ENCODE results near the gene POLR1G.
"Not testable (repeated sequence)": the region's sequence is repeated elsewhere in the genome, so short reads cannot be mapped to it uniquely, and the experiment has no call there.

The POLR1G gene

DNA sequence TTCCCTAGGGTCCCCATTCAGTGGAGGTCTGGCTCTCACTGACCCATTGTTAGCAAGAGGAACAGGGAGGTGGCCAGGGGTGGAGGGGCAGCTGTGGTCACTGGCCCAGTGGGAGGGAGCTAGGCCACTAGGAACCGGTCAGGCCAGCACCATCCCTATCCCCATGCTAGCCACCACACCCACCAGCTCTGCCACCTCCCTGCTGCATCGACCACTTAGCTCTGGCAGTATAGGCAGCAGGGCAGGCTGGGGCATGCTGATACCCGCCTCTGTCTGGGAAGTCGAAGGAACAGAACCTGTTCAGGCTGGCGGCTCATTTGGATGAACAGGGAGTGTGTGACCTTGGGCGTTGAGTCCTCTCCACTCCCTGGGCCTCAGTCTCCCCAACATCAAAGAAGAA lies 6.3 kb upstream of the POLR1G start:
- DNase-seq (ENCODE audit: low read depth in 3 of 3): no peak

DNA sequence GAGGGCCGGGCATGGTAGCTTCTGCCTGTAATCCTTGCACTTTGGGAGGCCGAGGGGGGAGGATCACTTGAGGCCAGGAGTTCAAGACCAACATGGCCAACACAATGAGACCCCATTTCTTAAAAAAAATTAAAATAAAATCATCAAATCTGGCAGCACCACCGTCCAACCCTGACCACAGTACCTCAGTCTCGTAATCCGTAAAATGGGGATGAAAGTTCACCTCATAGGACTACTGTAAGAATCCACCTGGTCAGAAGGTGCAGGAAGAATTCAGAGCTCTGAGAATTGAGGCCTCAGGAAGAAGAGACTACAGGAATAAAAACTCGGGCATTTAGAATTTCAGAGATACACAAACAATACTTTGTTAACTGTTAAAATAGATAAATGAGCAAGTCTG lies 4.6 kb upstream of the POLR1G start:
- no peak for DNase-seq (ENCODE audit: low read depth in 3 of 3)

DNA sequence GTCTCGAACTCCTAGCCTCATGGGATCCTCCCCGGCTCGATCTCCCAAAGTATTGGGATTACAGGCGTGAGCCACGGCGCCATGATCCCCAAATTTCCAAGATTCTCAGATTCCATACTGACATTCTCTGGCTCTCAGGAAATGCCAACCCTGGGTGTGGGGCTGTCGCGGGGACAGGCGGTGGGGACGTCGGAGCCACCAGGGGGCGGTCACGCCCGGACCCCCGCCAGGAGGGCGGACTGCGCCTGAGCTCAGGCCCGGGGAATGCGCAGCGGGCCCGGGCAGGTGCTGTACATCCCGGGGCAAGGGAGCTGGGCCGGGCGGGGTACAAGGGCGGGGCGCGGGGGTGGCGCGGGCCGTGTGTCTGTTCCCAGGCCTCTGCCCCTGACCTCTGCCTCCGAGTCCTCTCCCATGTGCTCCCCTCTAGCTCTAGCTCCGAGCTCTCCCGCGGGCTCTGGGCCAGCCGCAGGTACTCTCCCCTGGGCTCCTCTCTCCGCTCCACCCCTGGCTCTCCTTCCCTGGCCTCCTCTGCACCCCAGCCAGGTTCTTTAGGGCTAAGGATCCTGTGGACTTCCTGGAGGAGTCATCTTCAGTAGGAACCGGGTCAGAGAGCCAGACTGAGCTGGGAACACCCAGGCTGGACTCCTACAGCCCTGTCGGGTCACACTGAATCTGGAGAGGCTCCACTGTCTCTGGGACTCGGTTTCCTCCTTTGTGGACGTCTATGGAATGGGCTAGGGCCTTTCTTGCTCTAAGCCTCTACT lies 4.0 kb upstream of the POLR1G start:
- DNase-seq (ENCODE audit: low read depth in 3 of 3): no peak

DNA sequence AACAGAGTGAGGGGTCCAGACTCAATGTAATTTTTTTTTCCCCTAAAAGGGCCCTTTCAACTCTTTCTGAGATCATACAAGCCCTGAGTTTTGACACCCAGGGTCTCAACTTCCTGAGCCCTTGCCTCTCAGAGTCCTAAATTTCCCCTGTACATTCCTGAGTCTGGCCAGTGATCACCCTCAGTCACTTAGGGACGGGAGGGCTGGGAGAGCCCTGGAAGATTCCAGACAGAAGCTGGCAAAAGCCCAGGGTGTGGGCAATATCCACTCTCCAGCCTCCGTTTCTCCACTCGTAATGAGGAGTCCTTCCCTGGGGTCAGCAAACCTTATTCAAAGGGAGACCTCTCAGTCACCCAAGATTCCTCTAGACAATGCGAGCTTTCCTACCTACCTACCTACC lies 3.2 kb upstream of the POLR1G start:
- no peak for DNase-seq (ENCODE audit: low read depth in 3 of 3)

DNA sequence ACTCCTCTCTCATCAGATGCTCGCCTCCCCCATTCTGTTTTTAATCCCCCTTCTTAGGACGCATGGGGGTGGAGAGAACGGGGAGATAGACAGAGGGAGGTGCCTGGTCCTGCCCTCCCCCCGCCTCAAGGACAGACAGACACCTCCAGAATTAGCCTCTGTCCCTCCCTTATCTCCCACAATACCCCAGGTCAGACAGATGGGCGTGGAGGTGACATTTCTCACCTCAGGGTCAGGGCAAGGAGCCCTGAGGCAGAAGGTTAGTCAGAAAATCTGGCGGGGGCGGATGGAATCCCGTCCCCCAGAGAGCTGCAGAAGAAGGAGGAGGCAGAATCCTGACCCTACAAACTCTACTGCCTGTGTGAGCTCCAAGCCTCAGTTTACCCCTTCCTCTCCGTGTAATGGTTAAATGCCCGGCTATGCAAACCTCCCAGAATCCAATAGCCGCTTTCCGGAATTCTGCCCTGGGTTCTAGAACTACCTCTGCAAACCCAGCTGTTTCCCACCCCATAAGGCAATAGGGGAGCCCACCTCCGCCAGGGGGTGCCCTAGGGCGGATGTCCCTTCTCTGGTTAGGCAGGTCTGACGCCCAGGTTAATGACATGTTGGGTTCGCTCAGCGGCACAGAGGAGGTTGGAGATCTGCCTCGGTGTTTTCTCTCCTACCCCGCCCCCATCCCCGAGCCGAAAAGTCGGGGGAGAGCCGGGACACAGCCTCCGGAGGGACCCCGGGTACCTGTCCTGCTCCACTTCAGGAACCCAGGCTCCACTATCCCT lies 2.5 kb upstream of the POLR1G start:
- peak in 1 of 3 experiments; percentile 64 for DNase-seq (ENCODE audit: low read depth in 3 of 3)

DNA sequence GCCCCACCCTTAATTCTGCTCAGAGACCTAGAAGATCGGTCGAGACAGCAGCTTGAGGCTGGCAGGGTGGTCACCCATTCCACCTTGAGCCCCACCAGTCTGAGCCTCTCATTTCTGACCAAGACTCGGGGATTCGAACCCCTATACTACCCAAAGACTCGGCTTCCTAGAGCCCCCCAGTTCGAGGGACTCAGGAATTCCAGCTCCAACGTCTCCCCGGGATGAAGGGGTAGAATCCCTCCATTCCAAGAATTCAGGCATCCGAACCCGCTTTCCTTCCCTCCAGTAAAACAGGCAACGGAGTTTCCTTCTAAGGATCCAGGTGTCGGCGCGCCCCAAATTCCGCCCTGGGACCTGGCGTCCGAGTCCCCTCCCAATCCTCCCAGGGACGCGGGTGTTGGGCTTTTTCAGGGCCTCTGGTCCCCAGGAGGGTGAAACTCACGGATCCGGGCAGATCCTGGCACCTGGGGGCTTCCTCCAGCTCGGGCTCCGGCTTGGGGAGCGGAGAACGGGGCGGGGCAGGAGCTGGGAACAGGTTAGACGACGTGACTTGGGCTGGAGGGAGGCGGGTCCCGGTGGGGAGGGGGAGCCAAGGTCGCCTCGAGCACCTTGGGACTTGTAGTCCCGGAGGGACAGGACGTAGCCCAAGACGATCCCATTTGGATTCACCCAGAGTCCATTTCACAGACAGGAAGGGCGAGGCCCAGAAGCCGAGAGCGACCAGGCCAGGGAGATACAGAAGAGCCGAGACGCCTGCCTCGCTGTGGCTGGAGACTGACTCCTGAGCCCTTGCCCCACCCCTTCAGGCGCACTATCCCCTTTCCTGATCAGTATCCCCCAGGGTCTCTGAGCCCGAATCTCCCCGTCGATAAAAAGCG lies 1.6 kb upstream of the POLR1G start, which contains the start of gene PPP1R13L:
TSS of gene PPP1R13L (minus strand) at position 513 of the 878 bp plus-strand sequence. CDS start 6,751 bp downstream, outside the sequence.
- DNase-seq (ENCODE audit: low read depth in 3 of 3): peak in 2 of 3 experiments; percentile 15 to 69

DNA sequence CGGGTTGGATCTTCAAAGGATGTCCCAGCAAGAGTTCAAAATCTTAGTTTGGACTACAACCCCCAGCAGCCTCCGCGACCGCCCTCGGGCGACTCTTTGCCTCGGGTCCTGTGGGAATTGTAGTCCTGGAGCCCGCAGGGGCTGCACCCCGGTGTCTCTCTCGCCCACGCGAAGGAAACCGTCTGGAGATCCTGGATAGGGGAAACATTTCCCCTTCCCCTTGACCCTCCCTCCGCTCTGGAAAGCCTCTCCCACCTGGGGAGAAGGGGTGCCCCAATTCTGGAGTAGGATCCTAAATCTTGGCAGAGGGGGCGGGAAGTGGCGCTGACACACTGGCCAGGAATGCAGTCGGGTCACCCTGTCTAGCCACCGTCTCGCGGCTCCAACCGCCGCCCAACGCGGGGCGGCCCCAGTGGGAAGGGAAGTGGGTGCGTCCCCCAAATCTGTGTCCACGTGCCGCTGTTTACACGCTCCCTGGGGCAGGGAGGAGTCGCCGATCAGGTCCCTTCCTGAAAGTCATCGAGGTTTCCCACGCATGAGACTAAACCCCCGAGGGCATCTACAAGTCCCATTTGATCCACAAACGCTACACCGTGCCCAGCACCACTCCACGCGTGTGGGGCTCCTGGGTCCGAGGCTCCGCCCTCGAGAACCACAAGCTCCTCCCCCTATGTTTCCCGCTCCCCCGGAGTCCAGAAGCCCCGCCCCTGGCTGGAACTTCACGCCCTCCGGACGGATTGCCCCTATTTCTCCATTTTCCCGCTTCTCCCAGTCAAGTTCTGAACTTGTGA lies 814 bp upstream of the POLR1G start:
- peak; percentile 65 to 82 (median 72) for DNase-seq (ENCODE audit: low read depth in 3 of 3)

DNA sequence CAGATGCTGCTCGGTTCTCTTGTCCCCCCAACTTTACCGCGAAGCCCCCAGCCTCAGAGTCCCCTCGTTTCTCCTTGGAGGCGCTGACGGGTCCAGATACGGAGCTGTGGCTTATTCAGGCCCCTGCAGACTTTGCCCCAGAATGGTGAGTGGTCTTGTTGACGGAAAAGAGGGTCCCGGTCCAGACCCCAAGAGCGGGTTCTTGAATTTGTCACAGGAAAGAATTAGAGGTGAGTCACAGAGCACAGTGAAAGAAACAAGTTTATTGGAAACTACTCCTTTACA lies 589 bp downstream of the POLR1G start:
- DNase-seq (ENCODE audit: low read depth in 3 of 3): no peak

DNA sequence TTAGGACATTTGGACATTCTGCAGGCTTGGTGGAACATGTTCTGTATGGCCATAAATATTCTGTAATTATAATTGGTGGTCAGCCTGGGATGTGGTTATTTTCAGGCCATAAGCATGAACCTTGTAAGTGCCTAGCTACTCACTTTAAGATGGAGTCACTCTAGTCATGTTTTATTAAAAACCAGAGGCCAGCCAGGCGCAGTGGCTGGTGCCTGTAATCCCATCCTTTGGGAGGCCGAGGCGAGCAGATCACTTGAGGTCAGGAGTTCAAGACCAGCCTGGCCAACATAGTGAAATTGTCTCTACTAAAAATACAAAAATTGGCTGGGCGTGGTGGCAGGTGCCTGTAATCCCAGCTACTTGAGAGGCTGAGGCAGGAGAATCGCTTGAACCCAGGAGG lies 1.1 kb downstream of the POLR1G start:
- DNase-seq (ENCODE audit: low read depth in 3 of 3): not testable (repeated sequence)

DNA sequence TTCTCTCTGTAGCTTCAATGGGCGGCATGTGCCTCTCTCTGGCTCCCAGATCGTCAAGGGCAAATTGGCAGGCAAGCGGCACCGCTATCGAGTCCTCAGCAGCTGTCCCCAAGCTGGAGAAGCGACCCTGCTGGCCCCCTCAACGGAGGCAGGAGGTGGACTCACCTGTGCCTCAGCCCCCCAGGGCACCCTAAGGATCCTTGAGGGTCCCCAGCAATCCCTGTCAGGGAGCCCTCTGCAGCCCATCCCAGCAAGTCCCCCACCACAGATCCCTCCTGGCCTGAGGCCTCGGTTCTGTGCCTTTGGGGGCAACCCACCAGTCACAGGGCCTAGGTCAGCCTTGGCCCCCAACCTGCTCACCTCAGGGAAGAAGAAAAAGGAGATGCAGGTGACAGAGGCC lies 1.7 kb downstream of the POLR1G start:
- DNase-seq (ENCODE audit: low read depth in 3 of 3): no peak

DNA sequence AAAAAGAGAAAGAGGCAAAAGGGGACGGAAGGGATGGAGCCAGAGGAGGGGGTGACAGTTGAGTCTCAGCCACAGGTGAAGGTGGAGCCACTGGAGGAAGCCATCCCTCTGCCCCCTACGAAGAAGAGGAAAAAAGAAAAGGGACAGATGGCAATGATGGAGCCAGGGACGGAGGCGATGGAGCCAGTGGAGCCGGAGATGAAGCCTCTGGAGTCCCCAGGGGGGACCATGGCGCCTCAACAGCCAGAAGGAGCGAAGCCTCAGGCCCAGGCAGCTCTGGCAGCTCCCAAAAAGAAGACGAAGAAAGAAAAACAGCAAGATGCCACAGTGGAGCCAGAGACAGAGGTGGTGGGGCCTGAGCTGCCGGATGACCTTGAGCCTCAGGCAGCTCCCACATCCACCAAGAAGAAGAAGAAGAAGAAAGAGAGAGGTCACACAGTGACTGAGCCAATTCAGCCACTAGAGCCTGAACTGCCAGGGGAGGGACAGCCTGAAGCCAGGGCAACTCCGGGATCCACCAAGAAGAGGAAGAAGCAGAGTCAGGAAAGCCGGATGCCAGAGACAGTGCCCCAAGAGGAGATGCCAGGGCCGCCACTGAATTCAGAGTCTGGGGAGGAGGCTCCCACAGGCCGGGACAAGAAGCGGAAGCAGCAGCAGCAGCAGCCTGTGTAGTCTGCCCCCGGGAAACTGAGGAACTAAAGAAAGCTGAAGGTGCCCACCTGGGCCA lies 2.5 kb downstream of the POLR1G start:
- DNase-seq (ENCODE audit: low read depth in 3 of 3): no peak

DNA sequence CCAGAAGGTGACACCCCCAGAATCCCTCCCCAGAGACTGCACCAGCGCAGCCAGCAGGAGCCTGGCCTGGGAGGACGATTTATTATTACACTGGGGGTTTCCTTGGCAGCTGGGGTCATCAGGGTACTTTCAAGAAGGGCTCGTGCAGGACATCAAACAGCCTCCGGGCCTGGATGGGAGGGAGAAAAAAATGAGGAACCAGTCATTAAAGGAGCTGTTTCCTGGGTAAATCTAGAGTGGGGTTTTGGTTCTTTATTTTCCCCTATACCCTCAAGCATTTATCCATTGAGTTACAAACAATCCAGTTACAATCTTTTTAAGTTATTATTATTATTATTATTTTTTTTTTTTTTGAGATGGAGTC lies 3.1 kb downstream of the POLR1G start:
- no peak for DNase-seq (ENCODE audit: low read depth in 3 of 3)

DNA sequence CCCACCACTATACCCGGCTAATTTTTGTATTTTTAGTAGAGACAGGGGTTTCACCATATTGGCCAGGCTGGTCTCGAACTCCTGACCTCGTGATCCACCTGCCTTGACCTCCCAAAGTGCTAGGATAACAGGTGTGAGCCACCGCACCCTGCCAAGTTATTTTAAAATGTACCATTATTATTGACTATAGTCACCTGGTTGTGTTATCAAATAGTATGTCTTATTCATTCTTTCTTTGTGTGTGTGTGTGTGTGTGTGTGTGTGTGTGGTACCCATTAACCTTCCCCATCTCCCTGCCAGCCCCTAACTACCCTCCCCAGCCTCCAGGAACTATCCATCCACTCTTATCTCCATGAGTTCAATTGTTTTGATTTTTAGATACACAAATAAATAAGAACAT lies 3.9 kb downstream of the POLR1G start:
- not testable (repeated sequence) for DNase-seq (ENCODE audit: low read depth in 3 of 3)

DNA sequence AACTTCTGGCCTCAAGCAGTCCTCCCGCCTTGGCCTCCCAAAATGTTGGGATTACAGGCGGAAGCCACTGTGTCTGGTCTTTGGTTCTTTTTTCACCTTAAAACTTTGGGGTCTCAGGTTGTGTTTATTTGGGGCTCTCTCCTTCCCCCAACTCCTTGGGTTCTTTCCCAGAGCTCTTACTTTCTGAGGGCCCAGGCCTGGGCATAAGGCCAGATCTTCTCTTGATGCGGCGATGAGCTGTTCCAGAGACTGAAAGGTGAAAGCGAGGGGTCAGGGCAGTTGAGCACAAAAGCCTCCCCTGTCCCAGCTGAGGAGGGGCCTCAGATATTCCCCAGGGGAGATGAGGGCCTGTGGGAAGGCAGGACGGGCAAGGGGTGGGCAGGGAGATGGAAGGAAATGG lies 7.1 kb downstream of the POLR1G start:
- no peak for DNase-seq (ENCODE audit: low read depth in 3 of 3)

DNA sequence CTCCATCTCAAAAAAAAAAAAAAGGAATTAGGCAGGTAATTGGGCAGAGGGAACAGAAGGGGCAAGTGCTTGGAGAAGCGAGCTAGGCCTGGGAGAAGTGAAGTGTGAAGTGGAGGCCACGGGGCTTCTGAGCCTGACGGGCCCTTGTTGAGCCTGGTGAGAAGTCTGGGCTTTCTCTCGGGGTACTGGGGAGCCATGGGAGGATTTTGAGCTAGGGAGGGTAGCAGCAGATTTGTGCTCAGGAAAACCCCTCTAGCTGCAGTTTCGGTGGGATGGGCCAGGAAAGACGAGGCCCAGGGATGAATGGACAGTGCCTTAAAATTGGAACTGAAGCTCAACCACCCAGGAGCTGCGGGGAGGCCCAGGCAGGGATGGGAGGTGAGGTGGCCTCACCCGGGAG lies 8.0 kb downstream of the POLR1G start:
- no peak for DNase-seq (ENCODE audit: low read depth in 3 of 3)

DNA sequence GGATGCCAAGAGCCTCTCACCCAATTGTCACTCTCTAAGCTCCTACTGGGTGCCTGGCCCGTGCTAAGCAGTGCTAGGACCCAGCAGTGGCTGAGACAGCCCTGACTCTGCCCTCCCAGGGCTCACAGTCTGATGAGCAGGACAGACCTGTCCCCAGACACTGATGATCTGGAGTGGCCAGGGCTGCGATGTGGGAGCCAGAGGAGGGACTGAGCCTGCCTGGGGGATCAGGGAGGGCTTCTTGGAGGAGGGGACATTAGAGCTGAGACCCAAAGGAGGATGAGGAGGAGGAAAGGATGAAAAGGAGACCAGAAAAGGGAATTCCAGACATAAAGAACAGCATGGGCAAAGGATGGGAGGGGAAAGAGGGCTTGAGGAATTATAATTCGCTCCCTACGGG lies 10.7 kb downstream of the POLR1G start:
- no peak for DNase-seq (ENCODE audit: low read depth in 3 of 3)

DNA sequence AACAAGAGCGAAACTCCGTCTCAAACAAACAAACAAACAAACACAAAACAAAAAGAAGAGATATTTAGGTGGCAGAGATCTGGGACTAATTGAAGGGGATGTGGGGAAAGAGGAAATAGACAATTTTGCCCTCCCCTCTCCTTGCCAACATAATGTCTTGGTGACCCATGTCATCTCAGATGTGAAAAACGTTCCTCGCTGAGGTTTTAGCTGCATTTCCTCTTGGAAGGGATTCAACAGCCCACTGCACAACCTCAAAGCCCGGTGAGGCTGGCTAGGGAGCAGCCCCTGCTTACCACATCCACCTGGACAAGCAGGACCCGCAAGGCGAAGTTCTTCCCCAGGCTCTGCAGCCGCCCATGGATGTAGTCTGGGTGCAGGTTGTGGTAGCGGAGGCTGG lies 12.4 kb downstream of the POLR1G start:
- no peak for DNase-seq (ENCODE audit: low read depth in 3 of 3)

DNA sequence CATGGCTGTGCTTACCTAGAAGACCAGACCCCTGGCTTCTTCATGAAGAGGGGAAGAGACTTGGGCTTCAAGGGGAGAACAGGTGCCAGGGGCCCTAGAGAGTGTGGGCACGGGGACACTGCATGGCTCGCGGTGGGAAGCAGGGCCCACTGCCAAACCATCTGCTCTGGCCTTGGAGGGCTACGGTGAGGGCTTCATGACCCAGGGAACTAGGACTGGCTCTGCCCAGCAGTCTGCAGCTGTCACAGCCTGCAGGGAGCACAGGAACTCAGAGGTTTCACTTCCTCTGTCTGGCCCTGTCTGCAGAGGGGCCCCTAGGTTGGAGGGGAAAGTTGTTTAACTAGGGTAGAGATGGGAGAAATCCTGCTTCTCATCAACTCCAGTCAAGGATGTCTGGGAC lies 13.0 kb downstream of the POLR1G start:
- DNase-seq (ENCODE audit: low read depth in 3 of 3): no peak

DNA sequence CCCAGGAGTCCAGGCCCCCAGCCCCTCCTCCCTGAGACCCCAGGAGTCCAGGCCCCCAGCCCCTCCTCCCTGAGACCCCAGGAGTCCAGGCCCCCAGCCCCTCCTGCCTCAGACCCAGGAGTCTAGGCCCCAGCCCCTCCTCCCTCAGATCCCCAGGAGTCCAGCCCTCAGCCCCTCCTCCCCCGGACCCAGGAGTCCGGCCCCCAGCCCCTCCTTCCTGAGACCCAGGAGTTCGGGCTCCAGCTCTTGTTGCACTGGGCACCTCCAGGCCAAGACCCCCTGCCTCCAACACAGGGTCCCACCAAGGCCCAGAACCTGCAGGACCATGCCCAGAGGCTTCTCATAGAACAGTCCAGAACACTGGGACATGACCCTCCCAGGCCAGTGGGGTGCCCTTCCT lies 13.5 kb downstream of the POLR1G start:
- DNase-seq (ENCODE audit: low read depth in 3 of 3): no peak

DNA sequence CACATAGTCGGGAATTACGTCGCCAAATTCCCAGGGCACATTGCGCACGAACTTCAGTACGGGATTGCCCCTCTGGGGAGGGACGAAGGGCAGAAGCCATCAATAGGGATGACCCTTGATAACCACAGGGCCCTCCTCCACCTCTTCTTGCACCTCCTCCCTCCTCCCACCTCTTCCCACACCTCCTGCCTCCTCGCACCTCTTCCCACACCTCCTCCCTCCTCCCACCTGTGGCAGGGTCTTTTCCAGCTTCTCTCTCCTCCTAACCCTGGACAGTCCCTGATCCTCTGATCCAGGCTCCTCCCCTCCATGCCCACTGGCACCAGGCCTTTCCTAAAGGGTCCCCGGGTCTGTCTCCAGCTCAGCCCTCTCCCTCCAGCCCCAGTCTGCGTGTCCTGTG lies 13.9 kb downstream of the POLR1G start:
- no peak for DNase-seq (ENCODE audit: low read depth in 3 of 3)

DNA sequence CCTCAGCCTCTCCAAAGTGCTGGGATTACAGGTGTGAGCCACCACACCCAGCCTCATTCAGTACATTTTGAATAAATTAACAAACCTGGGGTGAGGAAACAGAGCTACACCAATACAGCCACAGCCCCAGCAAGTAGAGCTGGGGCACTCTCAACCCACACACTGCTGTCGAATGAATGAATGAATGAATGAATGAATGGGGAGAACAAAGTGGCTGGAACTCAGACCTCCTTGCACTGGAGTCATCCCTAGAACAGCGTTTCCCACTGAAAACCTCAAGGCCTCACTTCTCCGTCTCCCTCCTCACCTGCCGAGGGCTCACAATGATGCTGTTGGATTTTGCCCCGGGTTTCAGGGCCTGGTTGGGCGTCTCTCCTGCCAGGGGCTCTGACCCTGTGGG lies 14.4 kb downstream of the POLR1G start:
- DNase-seq (ENCODE audit: low read depth in 3 of 3): no peak
